GM18520 (cell line): ENCODE results near the gene GRM7.
"Not testable (repeated sequence)": the region's sequence is repeated elsewhere in the genome, so short reads cannot be mapped to it uniquely, and the experiment has no call there.

Experiments used
- ATAC-seq: cut with Tn5 transposase; IDR thresholded peaks from one replicate; pipeline ENCODE4 v1.9.1; 2021; ENCODE audit not compliant: unreplicated experiment

The GRM7 gene

GRCh38 chr3:6860954-6861624, at the start of gene GRM7:
TSS of gene GRM7 (plus strand) at chr3:6861115.
- no peak for ATAC-seq

DNA sequence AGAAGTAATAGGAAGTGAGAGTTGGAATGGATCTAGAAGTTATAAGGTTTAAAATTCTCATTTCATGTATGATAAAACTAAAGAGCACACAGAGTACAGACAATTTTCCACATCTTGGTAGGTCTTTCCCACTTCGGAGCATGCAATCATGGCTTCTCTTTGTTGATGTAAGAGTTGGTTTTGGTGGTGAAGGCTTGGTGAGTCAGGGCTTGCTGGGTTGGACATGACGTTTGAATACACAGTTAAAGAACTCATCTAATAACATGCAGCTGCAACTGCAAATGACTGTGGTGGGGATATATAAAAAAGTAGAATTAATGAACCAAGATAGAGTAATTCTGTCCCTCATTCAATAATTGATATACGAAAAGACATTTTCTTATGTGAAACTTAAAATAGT, 39.5 kb upstream of the GRM7 start:
- ATAC-seq = no peak

- no peak for ATAC-seq
Measured at GRCh38 chr3:6825524-6825923, 35.4 kb upstream of the GRM7 start.

DNA sequence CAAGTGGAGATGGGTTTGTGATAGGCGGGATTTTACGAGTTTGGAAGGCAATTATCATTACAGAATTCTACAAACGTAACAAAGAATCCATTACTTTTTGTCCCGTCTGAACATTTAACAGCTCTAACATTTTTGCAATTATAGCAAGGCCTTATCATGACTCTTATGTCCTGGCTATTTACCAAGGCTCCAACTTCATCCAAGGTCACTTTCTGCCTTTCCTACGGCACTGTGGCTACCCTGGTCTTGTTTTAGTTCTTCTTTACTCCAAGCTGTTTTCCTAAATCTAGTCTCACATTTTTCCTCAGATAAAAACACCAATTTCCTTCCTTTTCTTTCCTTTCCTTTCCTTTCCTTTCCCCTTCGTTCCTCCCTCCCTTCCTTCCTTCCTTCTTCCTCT, 33.5 kb upstream of the GRM7 start:
- ATAC-seq = no peak

GRCh38 chr3:6844723-6845122, 16.2 kb upstream of the GRM7 start:
- ATAC-seq = no peak

DNA sequence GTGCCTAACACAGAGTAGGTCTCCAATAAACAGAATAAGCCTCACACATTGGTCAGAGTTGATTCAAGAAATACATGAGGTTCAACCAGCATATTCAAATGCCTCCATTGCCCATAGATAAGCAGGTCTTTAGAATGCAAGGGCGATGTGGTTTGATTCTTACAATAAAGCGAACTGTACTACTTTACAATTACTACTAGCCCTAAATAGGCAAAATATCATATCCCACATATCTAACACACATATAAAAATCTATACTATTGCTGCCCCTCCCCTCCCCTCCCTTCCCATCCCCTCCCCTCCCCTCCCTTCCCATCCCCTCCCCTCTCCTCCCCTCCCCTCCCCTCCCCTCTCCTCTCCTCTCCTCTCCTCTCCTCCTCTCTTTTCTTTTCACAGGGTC, 6.7 kb upstream of the GRM7 start:
- ATAC-seq = no peak

GRCh38 chr3:6857510-6857909, 3.4 kb upstream of the GRM7 start:
- no peak for ATAC-seq

DNA sequence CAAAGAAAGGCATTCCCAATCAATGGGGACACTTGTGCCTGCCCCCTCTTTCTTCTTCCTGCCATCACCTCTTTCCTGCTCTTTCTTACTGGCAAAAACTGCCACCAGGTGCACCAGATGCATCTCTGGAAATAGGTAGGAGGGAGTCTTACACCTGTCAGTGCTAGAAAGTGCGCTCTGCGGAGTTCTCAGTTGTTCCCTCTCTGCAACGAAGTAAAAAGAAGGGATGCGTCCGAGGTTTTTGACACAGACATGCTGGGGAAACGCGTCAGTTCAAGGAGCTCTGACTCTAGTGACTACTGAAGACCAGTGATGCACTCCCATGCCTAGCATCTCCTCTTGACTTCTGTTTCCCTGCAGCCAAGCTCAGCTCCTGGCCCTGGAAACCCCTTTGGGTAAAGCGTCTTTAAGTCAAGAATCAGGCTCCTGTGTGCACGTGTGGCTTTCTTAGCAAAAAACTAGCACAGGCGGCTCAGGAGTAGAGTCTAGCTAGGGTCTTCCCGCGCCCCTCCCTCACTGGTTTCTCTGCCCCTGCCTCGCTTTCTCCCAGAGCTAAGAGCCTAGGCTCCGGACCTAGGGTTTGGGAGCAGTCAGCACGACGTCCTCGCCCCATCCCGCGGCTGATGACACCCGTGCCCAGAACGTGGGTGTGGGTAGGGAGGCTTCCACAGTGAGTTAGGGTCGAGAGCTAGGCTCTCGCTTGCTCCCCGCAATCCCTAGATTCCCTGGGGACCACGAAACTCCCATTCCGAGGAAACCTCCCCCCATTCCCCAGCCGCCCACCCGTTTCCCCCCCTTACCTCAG, 564 bp upstream of the GRM7 start:
- no peak for ATAC-seq

GRCh38 chr3:6861625-6862000, 698 bp downstream of the GRM7 start:
- no peak for ATAC-seq

- ATAC-seq = no peak
Measured at GRCh38 chr3:6862041-6862879, 1.3 kb downstream of the GRM7 start.

GRCh38 chr3:6862880-6863195, 1.9 kb downstream of the GRM7 start:
- ATAC-seq = no peak

- ATAC-seq = no peak
Measured at GRCh38 chr3:6867269-6867668, 6.4 kb downstream of the GRM7 start.

DNA sequence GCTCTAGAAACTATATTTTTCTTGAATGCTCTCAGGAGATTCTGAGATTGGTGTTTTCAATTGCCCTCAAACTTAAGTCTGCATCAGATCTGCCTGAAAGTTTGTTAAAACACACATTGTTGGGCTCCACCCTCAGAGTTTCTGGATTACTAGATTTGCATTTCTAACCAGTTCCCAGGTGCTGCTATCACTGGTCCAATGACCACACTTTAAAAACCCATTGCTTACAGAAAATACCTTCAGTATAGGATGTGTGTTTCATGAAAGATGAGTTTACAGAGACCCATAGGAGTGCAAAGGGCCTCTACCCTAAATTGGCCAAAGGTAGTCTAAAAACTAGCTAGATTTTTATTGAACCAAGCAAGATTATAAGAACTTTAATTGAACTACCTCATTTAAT, 17.8 kb downstream of the GRM7 start:
- no peak for ATAC-seq

DNA sequence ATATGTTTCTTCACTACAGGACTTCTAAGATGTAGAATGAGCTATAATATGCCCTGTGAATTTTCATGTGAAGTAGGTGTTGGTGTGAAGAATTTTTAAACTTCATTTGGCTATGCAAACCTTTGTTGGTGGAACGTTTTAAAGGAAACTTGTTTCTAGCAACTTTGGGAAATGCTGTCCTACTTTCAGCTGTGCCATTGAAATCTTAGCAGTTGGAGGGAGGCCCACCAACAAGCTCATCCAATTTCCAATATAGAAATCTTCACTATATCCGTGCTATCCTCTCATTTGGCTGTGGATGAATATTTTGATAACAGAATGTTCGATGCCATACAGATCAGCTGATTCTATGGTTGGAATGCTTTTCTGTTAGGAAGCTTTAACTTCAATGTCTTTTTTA, 51.3 kb downstream of the GRM7 start:
- ATAC-seq = no peak

GRCh38 chr3:6915898-6916297, 55.0 kb downstream of the GRM7 start:
- no peak for ATAC-seq

DNA sequence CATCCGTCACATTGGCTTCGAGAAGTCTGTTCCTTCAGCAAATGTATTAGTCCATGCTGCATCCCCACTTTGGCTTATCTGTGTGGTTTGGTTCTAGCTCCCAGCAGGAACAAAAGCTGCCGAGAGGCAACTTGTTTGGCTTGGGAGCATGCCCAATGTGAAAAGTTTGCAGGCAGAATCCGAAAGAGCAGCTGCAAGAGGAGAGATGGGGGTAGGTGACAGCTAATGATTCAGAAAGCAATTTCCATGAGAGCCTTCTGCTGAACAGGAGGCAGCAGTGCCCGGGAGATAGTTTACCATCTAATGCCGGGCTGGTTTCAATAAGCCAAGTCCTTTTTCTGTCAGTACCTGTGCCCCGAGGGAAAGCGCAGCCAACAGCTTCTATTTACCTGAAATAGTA, 60.2 kb downstream of the GRM7 start:
- no peak for ATAC-seq

GRCh38 chr3:6921876-6922275, 61.0 kb downstream of the GRM7 start:
- ATAC-seq = no peak

DNA sequence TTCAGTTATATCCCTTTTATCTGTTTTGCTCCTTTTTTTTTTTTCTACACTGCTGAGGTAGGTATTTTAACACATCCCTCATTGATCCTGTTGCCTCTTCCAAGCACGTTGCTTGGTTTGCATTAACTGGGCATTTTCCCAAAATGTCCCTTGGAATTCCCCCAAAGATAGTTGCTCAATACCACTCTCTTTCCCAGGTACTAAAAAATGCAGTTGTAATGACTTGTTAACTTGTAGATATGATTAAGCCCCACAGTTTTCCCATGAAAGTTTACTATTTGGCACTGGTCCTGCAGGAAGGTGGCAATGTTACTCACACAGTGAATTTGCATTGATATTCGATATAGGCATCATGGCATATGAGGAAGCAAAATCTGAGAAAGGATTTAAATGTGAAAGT, 67.1 kb downstream of the GRM7 start:
- ATAC-seq = no peak

DNA sequence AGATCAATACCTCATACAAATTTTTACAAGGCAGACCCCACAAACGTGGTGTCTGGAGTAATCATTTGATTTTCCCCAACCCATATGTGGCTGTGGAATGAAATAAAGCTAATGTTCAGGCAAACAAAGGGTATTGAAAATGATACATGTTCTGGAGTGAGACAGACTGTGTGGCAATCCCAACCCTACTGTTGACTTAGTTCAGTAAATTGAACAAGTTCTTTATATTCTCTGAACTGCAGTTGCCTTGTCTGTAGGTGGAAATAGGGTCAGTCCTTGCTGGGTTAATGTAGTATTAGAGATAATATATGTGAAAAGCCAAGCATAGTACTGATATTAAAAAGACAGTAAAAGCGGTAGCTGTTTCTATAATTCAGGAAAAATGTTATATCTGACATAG, 69.0 kb downstream of the GRM7 start:
- no peak for ATAC-seq

DNA sequence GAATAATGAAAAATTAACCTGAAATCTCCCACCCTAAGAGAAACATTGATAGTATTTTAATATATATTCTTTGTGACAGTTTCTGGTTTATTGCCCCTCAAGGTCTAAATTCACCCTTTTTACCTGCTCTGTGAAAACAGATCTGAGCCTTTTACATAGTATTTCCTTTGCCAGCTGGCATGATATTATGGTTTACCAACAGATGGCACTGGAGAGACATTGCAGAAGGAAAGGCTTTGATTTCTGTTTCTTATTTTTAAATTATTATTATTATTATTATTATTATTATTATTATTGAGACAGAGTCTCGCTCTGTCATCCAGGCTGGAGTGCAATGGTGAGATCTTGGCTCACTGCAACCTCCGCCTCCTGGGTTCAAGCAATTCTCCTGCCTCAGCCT, 74.5 kb downstream of the GRM7 start:
- ATAC-seq = not testable (repeated sequence)

GRCh38 chr3:6935970-6936369, 75.1 kb downstream of the GRM7 start:
- ATAC-seq = no peak

GRCh38 chr3:6962801-6963200, 101.9 kb downstream of the GRM7 start:
- ATAC-seq = no peak
